Measurements from ENCODE around the gene STRN4.
"Not testable (repeated sequence)": the region's sequence is repeated elsewhere in the genome, so short reads cannot be mapped to it uniquely, and the experiment has no call there.

STRN4 gene

DNA sequence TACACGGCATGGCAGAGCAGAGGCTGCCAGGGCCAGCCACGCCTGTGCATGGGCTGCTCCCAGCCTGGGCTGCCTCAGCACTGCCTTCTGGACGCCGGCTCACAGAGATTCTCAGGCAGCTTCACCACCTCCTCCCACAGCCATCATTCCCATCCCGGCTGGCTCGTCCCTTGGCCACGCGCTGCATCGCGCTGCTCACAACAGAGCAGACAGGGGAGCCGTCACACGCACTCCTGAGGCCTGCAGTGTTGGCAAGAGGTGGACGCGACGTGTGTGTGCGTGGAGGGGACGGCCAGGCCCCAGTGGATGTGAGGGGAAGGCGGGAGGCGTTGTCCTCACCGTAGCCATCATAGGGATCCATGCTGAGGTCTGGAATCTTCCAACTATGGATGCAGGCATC, 21.8 kb downstream of the STRN4 start:
- no peak for DNase-seq

DNA sequence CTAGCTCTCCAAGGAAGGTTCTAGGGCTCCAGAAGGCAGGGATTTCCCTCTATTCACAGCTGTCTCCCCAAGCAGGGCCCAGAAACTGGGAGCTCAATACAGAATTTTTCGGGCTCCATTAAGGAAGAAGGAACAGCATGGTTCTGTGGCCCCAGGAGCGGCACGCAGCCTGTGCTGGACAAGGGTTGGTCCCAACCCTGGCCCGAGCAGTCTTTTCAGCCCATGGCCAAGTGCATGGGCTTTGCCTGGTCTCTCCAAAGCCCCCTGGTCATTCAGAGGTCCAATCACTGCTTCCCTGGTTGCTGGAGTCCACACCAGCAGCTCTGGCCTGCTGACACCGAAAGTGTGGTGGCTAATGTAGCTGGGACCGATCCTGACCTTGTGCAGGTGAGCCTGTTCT, 22.8 kb downstream of the STRN4 start:
- no peak for DNase-seq

DNA sequence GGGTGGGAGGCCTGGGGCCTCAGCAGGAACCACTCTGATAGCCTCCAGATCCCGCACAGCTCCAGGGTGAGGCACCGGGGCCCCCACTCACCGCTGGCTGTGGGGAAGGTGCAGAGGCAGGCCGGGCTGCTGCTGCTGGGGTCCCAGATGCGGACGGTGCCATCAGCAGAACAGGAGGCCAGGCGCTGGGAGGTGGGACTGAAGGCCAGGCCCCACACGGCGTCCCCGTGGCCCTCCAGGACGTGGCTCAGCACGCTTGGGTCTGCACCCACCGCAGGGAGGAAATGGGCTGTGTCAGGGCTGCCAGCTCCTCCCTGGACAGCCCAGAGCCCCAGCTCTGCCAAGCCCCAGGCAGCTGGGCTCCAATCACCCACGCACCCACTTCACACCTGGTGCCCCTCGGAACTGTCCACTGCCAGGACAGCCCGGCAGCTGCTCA, 23.2 kb downstream of the STRN4 start:
- DNase-seq = no peak

DNA sequence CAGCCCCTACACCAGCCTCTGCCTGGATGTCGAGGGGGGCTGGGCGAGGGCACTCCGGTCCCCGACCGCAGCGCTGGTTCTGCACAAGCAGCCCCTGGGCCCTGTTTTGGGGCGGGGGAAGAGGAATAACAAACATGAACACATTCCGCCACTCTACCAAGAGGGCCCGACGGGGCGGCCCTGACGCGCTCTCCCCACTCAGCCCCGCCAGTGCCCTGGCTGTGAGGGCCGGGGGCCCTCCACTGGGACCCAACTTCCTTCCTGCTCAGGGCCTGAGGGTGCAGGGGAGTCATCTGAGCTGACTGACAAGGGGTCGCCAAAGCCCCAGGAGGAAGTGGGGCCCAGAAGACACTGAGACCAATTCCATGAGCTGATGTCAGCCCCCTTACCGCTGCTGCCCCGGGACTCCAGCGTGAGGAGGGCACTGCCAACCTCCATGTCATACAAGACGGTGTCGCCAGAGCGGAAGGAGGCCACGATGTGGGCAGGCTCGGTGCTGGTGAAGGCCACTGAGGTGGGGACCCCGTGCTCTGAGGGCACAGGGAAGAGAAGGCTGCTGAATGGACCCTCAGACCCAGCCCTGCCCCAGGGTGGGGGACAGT, 23.7 kb downstream of the STRN4 start:
- DNase-seq = no peak

DNA sequence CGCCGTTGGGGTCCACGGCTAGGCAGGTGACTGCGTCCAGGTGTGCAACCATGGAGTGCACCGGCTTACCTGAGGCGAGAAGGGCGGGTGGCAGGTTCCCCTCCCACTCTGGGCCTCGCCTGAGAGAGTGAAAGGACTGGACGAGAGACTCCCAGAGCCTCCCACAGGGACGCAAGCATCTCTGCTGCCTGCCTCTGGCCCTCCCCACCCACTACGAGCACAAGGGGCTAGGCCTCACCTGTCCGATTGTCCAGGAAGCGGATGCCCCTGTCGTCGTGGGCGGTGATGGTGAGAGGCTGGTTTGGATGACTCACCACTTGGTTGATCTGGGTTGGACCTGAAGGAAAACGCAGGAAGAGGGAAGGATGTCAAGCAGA, 24.3 kb downstream of the STRN4 start:
- DNase-seq = no peak

DNA sequence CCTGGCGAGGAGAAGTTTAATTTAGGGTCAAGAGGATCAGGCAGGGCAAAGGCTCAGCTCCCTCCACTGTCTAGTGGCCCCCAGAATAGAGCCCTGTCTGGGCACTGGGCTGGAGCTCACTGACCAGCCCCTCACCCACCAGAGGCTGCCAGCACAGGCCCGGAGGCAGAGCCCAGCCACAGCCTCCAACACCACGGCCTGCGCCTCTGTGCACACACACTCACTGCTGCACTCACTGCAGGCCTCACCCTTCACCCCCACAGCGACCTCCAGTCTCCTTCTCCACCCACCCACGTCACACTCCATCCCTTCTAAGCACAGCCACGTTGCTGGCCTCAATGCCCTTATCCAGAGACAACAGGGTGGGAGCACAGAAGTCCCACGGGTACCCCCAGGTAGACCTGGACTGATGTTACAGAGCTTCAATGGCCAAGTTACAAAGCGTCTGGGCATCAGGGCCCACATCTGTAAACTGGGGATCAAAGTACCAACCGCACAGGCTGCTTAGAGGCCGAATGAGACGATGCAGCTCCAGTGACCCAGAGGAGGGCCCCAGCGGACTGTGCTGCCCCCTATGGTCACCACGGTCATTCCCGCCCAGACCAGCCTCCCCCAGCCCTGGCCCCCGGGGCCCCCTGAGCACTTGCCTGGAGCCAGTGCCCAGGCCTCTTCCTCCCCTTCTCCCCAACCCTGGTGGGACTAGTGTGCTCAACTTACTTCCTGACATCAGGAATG, 24.8 kb downstream of the STRN4 start:
- DNase-seq = no peak

DNA sequence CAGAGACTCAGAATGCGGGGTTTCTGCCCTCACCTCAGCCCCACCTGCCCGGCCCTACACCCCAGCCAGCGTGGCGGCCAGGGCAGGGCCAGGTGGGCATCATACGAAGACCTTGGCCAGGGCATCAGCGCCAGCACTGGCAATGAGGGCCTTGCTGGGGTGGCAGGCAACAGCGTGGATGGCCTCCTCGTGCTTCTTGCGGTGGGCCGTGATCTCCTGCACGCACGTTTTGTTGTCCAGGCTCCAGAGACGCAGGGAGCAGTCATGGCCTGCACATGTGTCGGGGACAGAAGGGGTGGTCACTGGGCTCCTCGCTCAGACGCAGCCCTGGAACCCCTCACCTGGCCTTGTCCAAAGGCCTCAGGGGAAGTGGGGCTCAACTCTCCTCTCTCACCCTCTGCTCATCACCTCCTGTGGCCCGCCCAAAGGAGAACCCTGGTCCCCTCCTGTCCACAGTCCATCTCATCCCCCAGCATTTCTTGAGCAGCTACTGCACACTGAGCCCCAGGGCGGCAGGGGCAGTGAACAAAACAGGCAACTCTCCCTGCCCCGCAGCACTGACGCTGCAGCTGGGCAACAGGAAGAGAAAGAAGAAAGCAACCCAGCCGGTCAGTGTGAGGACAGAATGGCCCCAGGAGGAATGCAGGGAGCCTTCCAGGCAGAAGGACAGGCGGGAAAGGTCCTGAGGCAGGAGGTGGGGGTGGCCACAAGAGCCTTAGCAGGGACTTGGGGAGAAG, 25.6 kb downstream of the STRN4 start:
- no peak for DNase-seq

DNA sequence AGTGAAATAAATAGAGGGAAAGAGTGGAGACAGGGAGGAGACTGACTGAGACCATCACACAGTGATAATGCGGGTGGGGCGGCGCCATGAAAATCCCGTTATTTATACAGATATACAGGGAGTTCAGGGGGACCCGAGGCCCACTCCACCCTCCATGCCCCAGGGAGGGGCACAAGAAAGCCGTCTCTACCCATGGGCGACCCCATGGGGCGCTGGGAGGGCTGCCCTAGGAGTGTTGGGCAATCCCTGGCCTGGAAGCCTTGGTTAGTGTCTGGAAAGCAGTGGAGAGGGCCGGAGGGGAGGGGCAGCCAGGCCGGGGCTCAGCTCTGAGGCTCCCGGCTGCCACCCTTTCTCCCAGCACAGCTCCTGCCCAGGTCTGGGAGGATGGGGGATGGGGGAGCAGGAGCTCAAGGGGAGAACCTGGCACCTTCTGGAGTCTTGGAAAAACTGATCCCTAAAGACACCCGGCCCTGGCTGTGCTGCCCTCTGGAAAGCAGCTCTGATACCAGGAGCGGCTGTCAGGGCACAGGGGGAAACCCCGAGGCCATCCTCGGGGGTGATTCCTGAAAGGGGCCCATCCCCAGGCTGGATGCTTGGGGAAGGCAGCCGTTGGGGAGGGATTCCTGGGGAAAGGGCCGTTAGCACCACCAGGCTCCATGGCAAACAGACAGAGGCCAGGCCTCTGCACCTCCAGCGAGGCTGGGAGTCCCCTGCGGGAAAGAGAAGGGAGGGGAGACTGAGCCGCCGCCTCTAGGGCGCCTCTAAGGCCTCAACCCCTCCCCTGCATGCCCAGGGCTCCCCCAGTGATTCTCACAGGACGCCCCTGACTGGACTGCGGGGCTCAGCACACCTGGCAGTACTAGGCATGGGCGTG, 26.4 kb downstream of the STRN4 start:
- DNase-seq = no peak

DNA sequence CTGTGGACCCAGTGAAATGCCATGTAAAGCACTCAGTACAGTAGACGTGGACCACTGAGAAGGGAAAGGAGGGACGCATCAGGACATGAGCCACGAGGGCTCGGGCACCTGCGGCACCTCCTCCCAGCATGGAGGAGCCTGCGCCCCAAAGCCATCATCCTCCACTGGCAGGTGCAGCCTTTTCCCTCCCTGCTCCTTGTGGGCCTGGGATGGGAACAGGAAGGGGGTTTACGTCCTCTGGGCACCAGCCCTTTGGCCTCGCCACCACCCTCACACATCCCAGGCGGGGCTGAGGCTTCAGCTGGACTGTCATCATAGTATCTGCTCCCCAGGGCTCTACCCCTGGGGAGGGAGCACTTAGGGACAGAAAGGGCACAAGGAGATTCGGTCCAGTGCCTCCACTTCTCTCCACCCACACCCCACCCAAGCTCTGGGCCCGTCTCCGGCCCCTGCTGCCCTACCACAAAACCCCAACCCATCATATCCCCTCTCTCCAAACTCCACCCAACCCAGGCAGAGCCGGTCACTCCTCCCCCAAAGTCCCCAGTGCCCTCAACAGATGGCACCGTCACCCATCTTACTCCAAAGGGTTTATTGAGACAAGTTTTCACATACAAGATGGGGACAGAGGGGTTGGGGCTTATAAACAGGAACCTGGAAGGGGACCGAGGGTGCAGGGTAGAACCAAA, 27.2 kb downstream of the STRN4 start:
- no peak for DNase-seq

DNA sequence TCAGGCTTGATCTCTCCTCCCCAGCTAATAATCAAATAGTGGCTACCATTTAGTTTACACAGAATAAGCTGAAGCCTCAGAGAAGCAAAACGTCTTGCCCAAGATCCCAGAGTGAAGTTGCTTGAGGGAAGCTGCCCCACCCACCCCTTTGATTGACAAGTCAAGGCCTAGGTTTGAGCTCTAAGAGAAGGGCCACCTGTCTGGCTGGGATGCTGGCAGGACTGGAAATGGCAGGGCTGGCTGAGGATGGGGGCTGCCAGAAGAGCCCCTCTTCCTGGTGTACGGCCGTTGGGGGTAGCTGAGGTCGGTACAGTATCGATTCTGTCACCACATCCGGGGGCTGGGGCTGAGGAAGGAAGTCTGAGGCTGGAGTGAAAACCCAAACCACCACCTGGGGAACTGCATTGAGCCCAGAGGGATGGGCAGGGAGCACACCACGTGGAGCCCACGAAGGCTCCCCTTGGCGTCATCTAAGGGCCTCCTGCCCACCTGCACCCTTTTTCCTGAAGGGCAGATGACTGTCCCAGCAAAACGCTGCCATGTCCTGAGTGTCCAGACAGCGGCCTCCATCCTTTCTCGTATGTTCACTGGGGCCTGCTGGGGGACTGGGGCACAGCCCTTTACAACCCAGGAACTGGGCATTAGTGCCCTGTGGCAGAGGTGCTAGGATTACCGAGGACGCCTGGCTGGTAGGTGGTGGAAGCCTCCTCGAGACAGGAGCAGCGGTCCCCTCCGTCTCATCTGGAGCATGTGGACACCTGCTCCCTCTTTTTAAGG, 27.9 kb downstream of the STRN4 start:
- DNase-seq = peak; percentile 35

DNA sequence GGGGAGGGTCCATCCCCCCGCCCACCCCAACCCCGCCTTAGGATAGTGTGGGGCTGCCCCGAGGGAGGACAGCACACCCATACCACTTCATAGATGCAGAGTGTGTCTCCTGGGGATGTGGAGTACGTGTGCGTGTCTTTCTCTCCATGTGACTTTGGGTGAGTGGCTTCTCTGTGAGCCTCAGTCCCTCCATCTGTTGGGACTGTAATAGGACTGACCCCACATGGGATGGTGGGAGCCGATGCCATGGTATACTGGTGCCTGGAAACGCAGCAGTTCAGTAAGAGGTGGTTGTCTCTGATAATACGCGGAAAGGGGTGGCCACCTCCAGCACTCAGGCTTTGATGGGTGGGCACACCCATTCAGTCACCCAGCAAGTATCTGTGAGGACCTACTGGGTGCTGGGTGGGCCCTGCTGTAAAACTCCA, 28.5 kb downstream of the STRN4 start:
- no peak for DNase-seq

DNA sequence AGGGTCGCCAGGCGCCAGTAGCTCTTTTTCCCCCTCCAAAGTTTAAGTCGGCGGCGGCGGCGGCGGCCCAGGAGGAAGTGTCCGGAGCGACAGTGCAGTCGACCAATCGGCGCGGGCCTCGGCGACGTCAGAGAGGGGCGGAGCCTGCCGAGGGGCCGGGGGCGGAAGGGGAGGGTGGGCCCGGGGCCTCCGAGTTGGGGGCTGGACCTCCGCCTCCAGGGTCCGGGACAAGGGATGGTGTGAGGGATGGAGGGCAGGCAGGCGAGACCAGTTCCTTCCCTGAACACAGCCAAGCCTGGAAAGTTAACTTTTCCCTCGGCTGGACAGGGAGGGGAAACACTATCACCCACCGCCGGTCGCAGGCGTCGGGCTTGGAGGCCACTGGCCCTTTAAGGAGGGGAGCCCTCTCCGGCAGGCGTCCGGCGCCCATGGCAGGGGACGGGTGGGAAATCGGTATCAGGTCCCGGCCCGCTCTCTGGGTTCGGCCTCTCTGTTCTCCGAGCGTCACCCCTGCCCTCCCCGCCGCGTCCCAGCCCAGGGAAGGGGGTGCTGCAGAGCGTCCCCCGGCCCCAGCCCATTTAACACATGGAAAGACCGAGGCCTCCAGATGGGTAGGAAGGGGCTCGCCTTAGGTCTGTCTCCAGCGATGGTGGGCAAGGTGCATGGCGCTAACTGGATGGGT, 29.1 kb downstream of the STRN4 start, which contains the start of gene PRKD2:
Gene PRKD2, minus strand, starts transcription at position 81 of the 682 bp plus-strand sequence. CDS start 744 bp downstream, outside the sequence.
- peak; percentile 90 for DNase-seq

DNA sequence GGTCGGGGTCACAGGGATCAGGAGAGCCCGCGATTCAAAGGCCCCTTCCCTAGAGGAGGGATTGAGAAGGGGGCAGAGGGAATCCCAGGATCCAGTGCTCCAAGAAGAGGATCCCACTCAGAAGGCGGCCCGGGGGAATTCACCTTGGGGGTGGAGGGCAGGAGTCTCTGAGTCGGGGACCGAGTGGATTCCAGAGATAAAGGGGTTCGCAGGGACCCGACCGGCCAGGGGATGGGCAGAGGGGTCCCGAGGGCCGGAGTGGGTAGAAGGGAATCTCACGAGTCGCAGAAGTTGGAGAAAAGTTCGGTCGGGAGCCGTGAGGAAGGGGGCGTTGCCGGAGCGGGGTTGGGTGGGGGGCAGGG, 29.6 kb downstream of the STRN4 start:
- no peak for DNase-seq

DNA sequence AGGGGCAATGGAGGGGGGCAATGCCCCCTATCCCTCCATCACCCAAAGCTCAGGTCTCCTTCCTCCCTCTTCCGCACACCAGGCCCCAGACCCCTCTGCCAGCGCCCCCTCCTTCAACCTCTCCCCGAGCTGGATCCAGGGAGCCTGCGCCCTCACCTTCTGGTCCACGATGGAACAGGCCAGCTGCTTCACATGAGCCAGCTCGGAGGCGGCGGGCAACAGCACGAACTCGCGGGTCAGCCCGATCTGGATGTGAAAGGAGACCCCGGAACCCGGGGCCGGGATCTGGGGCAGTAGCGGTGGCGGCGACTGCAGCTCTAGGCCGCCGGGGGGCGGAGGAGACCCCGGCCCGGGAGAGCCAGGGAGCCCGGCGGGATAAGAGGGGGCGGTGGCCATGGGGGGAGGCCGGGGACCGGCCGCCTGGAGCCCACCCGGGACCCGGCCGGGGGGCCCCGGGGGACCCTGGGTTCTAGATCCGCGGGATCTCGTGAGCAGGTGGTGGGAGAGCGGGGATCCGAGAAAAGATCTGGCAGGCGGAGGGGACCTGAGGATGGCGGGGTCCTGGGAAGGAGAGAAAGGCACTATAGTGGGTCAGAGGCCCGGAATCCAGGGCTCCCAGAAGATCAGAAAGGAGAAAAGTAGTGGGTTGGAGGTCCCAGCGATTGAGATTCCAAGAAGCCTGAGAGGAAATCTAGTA, 30.1 kb downstream of the STRN4 start:
- DNase-seq = no peak

DNA sequence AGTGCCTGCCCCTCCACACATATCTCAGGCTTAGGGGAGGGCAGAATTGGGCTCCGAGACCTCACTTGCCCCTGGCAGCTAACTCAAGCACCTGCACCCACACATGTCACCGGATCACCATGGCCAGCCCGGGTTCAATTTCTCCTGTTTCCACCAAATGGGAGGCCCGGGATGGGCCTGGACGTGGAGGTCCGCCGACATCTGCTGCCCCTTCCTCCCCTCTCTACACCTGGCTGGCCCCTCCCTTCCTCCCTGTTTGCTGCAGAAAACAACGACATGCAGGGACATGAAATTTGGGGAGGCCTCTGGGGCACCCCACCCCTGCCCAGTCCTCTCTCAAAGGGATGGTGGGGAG, 30.7 kb downstream of the STRN4 start:
- no peak for DNase-seq

DNA sequence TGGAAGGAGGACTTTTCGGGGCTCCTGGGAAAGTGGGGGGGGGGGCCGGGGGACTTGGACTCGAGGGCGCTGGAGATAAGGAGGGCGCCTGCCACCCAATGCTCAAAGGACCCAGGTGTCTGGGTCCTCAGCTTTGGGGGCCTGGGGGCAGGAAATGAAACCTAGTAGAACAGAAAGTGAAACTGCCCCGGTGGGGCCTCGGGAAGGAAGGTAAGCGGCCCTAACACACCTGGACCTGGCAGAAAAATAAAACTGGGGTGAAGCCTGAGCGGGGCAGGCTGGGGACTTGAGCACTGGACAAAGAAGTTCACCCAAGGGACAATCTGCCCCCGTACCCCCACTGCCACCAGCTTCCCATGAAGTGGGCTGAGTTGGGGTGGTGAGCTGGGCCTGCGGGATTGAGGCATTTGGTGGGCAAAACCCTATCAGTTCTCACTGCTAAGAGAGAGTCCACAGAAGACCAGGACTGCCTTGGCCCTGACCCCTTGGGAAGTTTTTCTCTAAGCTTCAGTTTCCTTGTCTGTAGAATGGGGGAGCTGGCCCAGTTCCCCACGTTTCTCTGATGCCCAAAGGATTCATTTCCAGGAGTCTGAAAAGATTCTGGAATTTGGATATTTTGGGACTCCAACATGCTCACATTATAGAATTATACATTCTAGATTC, 31.7 kb downstream of the STRN4 start:
- DNase-seq = peak; percentile 68

DNA sequence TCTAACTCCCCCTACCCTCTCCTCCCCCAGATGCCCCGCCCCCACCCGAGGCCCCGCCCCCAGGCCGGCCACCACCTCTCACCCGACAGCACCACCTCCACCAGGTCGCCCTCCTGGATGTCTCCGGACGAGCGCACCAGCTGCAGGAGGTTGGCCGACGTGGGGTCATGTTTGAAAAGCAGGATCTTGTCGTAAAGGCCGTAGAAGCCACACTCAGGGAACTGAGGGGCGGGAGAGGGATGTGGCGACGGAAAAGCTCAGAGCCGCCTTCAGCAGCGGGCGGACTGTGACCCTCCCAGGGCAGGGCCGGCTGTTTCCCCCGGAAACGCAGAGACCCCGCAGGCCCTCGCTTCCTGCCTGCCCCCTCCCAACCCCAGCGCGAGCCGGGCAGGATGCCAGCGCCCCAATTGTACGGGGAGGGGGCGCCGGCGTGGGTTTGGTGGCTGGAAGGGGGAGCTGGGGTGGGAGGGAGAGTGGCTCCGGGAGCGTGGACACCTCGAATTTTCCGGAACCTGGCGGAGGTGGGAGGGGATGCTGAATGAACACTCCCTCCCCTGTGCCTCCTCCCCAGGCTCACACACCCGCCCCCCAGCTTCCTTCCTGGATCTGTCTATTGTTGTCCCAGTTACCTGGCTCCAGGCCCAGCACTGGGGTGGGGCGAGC, 32.3 kb downstream of the STRN4 start:
- DNase-seq = peak; percentile 65

DNA sequence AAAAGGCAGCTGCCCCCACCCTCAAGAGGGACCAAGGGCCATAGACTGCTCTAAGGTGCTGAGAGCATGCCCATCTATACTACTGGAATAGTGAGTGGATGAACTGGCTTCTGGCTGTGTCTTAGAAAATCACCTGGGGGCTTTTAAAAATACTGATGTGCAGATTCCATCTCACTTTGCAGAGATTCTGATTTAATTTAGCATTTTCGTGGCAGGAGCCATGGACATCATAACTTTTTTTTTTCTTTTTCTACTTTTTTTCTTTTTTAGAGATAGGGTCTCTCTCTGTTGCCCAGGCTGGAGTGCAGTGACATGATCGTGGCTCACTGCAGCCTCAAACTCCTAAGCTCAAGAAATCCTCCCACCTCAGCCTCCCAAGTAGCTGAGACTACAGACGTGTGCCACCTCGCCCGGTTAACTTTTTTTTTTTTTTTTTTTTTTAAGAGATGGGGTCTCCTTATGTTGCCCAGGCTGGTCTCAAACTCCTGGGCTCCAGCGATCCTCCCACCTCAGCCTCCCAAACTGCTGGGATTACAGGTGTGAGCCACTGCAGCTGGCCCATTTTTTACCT, 33.4 kb downstream of the STRN4 start:
- not testable (repeated sequence) for DNase-seq

DNA sequence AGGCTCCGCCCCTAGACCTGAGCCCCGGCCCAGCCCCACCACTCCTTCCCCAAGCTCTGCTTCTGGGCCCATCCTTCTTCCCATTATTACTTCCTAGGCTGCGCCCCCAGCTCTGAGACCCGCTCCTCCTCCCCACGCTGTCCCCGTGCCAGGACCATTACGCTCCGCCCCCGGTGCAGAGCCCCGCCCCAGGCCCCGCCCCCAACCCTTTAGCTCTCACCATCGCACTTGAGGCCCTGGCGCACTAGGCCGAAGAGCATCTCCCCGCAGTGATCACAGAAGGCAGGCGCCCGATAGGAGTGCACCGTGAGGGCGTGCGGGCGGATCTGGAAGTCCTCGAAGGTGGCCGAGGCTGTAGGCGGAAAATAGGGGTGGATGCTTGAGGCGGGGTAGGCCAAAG, 35.6 kb downstream of the STRN4 start:
- no peak for DNase-seq
